Measurements from ENCODE around the gene CFAP161.

Gene CFAP161

DNA sequence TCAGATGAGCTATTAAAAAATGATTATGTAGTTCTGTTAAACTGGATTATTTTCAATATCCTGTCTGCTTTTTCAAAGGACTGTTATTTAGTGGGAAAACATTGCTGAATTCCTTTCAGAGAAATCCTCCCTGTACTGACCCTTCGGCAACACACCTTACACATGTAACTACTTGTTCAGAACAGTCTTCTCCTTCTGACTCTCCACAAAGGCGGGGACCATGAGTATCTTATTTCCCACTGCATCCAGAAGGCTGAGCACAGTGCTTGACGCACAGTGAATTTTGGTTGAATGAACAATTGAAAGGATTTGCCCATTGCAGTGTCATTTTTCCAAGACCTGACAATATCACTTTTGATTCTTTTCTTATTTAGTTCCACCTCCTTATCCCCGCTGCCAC lies 23.1 kb upstream of the CFAP161 start:
- Histone ChIP-seq H3K4me1 (ENCODE audit: control insufficient read depth, low read length) (no peaks in the 10 kb centered on the region), H4K20me1 (ENCODE audit: control insufficient read depth, insufficient read depth, low read depth, low read length) (no peaks in the 10 kb centered on the region), H3F3A (ENCODE audit: control insufficient read depth, insufficient read depth) (no peaks in the 10 kb centered on the region), H3K27ac (ENCODE audit: low read depth, low read length) (no peak overlapping the region), H3K27me3 (ENCODE audit: control insufficient read depth, low read length) (peaks cover 31% of the 10 kb centered on the region), H3K9me3 (ENCODE audit: control insufficient read depth, insufficient read depth, low read length) (no peaks in the 10 kb centered on the region), H3K9me2 (replicated peaks; ENCODE audit: control insufficient read depth, low read length) (no peaks in the 10 kb centered on the region), H3K4me2 (ENCODE audit: low read length) (no peak overlapping the region), H3K79me2 (ENCODE audit: control insufficient read depth, low read length) (no peaks in the 10 kb centered on the region), H3K4me3 (ENCODE audit: low read length) (no peak overlapping the region), H3K36me3 (ENCODE audit: control insufficient read depth, low read length) (no peaks in the 10 kb centered on the region)
- no peak for TF ChIP-seq EZH2phosphoT487 (IDR thresholded peaks at IDR 0.05; ENCODE audit: borderline replicate concordance, low read length)

- no peaks in the 10 kb centered on the region for H3K4me1 ChIP-seq (ENCODE audit: control insufficient read depth, low read length)
- no peaks in the 10 kb centered on the region for H3K9me3 ChIP-seq (ENCODE audit: control insufficient read depth, insufficient read depth, low read length)
- H3K4me3 ChIP-seq (ENCODE audit: low read length): no peak overlapping the region
- no peak overlapping the region for H3K27ac ChIP-seq (ENCODE audit: low read depth, low read length)
- H3K9me2 ChIP-seq (replicated peaks; ENCODE audit: control insufficient read depth, low read length): no peaks in the 10 kb centered on the region
- H4K20me1 ChIP-seq (ENCODE audit: control insufficient read depth, insufficient read depth, low read depth, low read length): no peaks in the 10 kb centered on the region
- H3K79me2 ChIP-seq (ENCODE audit: control insufficient read depth, low read length): no peaks in the 10 kb centered on the region
- TF ChIP-seq, protein P1, sequence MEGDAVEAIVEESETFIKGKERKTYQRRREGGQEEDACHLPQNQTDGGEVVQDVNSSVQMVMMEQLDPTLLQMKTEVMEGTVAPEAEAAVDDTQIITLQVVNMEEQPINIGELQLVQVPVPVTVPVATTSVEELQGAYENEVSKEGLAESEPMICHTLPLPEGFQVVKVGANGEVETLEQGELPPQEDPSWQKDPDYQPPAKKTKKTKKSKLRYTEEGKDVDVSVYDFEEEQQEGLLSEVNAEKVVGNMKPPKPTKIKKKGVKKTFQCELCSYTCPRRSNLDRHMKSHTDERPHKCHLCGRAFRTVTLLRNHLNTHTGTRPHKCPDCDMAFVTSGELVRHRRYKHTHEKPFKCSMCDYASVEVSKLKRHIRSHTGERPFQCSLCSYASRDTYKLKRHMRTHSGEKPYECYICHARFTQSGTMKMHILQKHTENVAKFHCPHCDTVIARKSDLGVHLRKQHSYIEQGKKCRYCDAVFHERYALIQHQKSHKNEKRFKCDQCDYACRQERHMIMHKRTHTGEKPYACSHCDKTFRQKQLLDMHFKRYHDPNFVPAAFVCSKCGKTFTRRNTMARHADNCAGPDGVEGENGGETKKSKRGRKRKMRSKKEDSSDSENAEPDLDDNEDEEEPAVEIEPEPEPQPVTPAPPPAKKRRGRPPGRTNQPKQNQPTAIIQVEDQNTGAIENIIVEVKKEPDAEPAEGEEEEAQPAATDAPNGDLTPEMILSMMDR (IDR thresholded peaks at IDR 0.05; ENCODE audit: low read depth, low read length, poor library complexity, severe bottlenecking): no peak
- TF ChIP-seq EZH2phosphoT487 (IDR thresholded peaks at IDR 0.05; ENCODE audit: borderline replicate concordance, low read length): no peak
- no peaks in the 10 kb centered on the region for H3K36me3 ChIP-seq (ENCODE audit: control insufficient read depth, low read length)
- peaks cover 31% of the 10 kb centered on the region for H3K27me3 ChIP-seq (ENCODE audit: control insufficient read depth, low read length)
- H3F3A ChIP-seq (ENCODE audit: control insufficient read depth, insufficient read depth): no peaks in the 10 kb centered on the region
- H3K4me2 ChIP-seq (ENCODE audit: low read length): no peak overlapping the region
Observed at GRCh38 chr15:81111510-81112470, 22.3 kb upstream of the CFAP161 start.

DNA sequence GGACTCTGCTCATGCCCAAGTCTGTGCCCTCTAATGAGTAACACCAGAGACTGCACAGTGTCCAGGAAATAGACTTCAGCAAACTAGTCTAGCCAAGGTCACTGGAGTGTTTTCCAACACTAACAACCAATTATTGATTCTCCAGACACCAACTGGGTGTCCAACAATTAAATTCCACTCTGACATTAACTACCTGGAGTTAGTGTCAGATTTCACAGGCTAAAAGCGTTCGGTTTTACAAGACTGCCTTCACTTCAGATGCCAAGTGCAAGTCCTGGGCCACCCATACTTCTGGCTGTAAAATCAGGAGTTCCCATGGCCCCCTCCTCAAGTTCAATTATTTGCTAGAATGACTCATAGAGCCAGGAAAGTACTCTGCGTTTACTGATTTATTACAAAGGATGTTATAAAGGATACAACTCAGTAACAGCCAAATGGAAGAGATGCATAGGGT lies 20.8 kb upstream of the CFAP161 start:
- TF ChIP-seq, protein P1 (IDR thresholded peaks at IDR 0.05; ENCODE audit: low read depth, low read length, poor library complexity, severe bottlenecking): no peak
- no peak for TF ChIP-seq EZH2phosphoT487 (IDR thresholded peaks at IDR 0.05; ENCODE audit: borderline replicate concordance, low read length)

GRCh38 chr15:81113861-81114291 lies 20.2 kb upstream of the CFAP161 start:
- H3K27ac ChIP-seq (ENCODE audit: low read depth, low read length): no peak overlapping the region
- no peak overlapping the region for H3K4me3 ChIP-seq (ENCODE audit: low read length)
- H3K4me1 ChIP-seq (ENCODE audit: control insufficient read depth, low read length): no peaks in the 10 kb centered on the region
- H3K4me2 ChIP-seq (ENCODE audit: low read length): no peak overlapping the region
- H3K79me2 ChIP-seq (ENCODE audit: control insufficient read depth, low read length): no peaks in the 10 kb centered on the region
- H3F3A ChIP-seq (ENCODE audit: control insufficient read depth, insufficient read depth): no peaks in the 10 kb centered on the region
- TF ChIP-seq, protein P1 (IDR thresholded peaks at IDR 0.05; ENCODE audit: low read depth, low read length, poor library complexity, severe bottlenecking): no peak
- TF ChIP-seq EZH2phosphoT487 (IDR thresholded peaks at IDR 0.05; ENCODE audit: borderline replicate concordance, low read length): no peak
- no peaks in the 10 kb centered on the region for H3K9me2 ChIP-seq (replicated peaks; ENCODE audit: control insufficient read depth, low read length)
- H4K20me1 ChIP-seq (ENCODE audit: control insufficient read depth, insufficient read depth, low read depth, low read length): no peaks in the 10 kb centered on the region
- H3K36me3 ChIP-seq (ENCODE audit: control insufficient read depth, low read length): no peaks in the 10 kb centered on the region
- H3K9me3 ChIP-seq (ENCODE audit: control insufficient read depth, insufficient read depth, low read length): no peaks in the 10 kb centered on the region
- peaks cover 30% of the 10 kb centered on the region for H3K27me3 ChIP-seq (ENCODE audit: control insufficient read depth, low read length)

More for the DNA sequence above, 20.8 kb upstream of the CFAP161 start:
- Histone ChIP-seq H3K27me3 (ENCODE audit: control insufficient read depth, low read length) (peaks cover 31% of the 10 kb centered on the region), H3K36me3 (ENCODE audit: control insufficient read depth, low read length) (no peaks in the 10 kb centered on the region), H3K9me2 (replicated peaks; ENCODE audit: control insufficient read depth, low read length) (no peaks in the 10 kb centered on the region), H3K4me1 (ENCODE audit: control insufficient read depth, low read length) (no peaks in the 10 kb centered on the region), H3K4me3 (ENCODE audit: low read length) (no peak overlapping the region), H3F3A (ENCODE audit: control insufficient read depth, insufficient read depth) (no peaks in the 10 kb centered on the region), H3K27ac (ENCODE audit: low read depth, low read length) (no peak overlapping the region), H3K79me2 (ENCODE audit: control insufficient read depth, low read length) (no peaks in the 10 kb centered on the region), H4K20me1 (ENCODE audit: control insufficient read depth, insufficient read depth, low read depth, low read length) (no peaks in the 10 kb centered on the region), H3K9me3 (ENCODE audit: control insufficient read depth, insufficient read depth, low read length) (no peaks in the 10 kb centered on the region), H3K4me2 (ENCODE audit: low read length) (no peak overlapping the region)
